IPS-NIHi7 (cell line): Measurements from ENCODE around the gene RPH3AL.
A peak's percentile ranks its signal among the peaks of the same experiment; 100 is the strongest.
"Not testable (repeated sequence)": the region's sequence is repeated elsewhere in the genome, so short reads cannot be mapped to it uniquely, and the experiment has no call there.

Source experiments
- DNase-seq: peaks from one replicate; pipeline ENCODE4 v3.0.0; 2012; ENCODE audit warnings: mixed read lengths; ENCODE audit errors: extremely low spot score

RPH3AL gene

DNA sequence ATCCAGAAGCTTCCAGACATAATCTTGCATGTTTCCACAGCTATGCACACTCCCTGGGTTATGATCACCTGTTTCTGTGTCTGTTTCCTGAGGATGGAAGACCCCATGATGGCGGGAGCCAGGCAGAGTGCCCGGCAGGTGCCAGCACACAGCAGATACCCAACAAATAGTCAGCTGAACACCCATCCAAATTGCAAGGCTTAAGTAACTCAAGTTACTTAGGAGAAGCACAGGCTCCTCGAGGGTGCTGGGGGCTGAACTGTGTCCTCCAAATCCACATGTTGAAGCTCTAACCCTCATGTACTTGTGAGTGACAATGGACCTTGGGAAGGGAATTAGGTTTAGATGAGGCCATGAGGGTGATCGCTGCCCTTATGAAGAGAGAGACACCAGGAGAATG, 91.7 kb downstream of the RPH3AL start:
- no peak for DNase-seq

DNA sequence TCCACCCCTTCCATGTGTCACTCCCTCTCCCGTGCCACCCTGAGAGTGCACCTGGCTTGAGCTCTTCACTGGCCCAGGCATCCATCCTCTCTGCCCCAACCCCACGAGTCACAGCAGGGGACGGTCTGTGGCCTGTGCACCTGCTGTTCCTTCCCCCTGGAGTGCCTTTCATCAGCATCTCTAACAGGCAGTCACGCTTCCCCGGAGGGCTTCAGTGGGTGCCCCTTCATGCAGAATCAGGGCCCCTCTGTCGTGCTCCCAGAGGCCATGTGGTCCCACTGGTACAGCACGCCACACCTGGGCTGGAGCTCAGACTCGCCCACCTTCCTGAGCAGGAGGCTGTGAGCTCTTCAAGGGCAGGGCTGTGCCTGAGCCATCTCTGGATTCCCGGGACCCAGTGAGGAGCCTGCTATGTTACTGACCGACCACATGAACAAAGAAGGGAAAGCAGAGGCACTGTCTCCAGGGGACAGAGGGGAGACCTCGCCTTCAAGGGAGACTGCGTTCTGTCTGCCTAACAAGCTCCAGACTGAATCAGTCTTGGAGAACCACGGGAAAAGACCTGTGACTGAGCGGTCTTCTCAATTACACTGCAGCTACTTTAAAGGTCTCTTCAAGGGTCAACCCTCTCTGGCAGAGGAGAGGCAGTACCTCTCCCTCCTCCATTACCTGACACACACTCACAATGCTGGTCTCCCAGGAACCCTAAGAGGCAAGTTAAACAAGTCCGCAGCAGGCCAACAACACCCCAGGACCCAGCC, 92.4 kb downstream of the RPH3AL start:
- peak; percentile 47 for DNase-seq

DNA sequence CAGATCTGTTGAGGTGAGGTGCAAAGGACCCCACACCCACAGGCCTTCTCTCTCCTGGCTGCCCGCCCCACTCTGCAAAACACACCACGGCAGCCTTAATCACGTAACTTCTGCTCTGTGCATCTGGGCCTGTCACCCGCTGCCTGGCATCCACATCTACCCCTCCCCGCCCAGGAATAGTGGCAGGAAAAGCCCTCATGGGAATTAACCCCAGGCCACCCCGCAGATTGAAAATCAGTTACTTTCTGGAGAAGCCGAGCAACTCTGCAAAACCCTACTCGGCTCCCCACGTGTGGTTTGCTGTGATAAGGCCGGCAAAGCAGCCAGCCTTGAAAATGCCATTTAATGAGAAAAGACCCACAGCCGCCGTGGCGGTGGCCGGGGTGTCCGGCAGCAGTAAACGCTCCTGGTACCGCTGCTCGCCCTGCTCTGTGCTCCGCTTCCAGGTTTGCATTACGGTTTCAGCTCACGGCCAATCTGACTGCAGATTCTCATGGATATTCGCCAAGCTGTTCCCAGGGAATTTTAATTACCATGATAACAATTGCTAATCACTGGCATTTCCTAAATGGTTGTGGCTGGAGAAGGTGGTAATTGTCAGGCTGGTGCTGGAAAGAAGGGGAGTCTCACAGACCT, 93.1 kb downstream of the RPH3AL start:
- DNase-seq, result peak; percentile 70

DNA sequence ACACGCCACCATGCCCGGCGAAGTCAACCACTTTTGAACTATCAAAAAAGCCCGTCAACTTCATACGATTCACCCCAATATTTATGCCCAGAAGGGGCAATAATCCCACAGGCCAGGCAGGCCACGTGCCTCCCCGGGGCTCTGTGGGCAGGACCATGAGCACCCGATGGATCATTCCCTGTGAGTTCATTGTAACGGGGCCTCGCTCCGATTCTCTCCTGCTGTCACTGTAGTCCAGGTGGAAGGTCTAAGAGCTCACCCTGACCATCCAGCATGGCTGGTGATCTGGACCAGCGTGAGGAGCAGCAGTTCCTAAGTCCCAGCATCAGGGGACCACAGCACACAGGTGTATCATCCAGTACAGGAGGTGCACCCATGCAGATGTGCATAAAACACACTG, 93.7 kb downstream of the RPH3AL start:
- DNase-seq, result no peak

DNA sequence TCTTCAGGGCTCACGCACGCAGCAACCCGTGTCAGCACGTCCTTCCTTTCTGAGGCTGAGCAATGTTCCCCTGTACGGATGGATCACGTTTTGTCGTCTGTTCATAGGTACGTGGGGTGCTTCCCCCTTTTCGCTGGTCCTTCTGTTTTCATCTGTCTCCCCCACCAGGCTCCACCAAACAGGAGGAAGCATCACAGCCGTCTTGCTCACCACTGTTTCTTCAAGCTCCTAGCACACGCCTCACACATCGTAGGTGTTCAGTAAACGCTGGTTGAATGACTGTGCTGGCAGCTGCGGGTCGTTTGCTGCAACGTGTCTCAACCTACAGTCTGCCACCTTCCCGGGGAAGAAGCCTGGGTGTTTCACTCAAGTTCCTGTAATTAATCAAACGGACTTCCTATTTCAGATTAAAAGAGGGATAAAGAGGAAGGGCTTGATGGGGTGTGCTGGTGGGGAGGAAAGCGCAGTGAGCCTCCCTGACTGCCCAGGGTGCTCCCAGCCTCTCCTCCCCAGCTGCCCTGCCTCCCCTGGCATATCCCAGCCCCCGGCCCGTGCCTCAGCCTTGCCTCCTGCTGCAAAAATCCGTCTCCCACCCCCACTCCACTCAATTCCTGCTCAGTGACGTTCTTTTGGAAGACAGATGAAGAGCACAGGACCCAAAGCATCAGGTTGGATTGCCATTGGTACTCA, 94.4 kb downstream of the RPH3AL start:
- DNase-seq, result no peak

DNA sequence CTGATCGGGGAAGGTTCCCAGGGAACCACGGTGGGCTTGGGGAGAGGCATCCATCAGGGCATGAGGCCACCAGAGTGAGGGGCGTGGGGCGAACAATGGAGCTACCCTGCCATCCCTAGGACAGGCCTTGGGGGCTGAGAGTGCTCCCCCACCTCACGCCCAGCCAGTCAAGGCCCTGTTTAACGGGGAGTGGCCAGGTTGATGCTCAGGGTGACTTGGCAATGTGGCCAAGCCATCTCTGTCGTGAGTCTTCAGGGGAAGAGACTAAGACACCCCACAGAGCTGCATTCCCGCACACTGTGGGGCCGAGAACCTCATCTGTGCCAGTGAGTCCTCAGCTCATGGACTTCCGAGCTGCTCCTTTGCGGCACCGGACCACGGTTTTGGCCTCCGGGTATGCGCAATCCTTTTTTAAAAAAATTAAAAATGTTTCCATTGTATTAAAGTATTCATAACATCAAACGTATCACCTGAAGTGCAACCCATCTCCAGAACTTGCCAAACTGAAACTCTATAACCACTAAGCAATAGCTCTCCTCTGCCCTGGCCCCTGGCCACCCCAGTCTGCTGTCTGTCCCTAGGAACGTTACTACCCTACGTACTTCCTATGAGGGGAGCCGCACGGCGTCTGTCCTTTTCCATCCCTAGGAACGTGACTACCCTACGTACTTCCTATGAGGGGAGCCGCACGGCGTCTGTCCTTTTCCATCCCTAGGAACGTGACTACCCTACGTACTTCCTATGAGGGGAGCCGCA, 99.3 kb downstream of the RPH3AL start:
- no peak for DNase-seq

DNA sequence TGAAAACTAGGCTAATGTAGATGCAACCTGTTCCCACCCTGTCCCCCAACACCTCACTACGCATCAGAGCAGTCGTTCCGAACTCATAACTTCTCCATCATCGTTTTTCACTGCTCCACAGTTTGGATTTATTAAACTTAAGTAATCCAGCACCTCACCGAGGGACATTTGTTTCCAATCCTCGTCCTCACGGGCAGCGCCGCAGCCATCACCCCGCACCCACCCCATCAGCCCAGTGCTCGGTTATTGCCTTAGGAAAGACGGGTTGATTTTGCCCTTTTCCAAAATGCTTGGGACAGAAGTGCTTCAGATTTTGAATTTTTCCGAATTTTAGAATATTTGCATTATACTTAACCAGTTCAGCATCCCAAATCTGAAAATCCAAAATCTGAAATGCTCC, 100.2 kb downstream of the RPH3AL start:
- no peak for DNase-seq

DNA sequence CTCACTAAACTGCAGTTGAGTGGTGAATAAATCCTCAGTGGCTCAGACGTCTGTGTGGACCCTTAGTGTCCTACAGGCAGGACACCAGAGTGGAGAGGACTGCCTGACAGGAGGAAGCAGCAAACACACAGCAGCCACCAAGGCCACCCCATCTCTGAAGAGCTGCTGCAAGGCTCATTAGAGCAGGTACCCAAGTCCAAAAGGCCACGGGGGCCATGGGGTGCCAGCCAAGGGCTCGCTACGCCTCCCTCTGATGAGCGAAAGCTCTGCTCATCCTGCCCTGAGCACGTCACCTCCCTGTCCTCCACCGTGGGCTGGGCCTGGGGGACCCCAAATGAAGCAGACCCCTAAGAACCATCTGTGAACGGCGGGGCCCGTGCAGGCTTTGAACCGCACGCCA, 101.1 kb downstream of the RPH3AL start:
- no peak for DNase-seq

DNA sequence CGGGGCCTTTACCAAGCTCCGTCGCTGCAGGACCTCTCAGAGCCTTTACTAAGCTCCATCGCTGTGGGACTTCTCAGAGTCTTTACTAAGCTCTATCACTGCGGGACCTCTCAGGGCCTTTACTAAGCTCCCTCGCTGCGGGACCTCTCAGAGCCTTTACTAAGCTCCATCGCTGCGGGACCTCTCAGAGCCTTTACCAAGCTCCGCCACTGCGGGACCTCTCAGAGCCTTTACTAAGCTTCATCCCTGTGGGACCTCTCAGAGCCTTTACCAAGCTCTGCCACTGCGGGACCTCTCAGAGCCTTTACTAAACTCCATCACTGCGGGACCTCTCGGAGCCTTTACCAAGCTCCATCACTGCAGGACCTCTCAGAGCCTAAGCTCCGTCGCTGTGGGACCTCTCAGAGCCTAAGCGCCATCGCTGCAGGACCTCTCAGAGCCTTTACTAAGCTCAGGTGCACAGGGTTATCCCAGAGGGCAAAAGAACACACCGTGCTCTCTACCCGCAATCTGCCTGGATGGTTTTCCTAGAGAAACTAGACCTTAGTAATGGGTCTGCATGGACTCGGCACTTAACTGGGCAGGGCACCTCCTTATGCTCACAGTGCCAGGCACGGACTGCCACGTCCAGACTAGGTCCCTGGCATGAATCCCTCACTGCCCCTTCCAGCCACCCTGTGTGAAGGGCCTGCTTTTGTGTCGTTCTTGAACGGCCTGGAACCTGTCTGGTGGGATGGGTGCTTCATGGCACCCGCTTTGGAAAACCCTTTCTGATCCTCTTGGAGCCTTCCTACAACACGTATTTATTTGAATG, 101.9 kb downstream of the RPH3AL start:
- DNase-seq, result no peak

DNA sequence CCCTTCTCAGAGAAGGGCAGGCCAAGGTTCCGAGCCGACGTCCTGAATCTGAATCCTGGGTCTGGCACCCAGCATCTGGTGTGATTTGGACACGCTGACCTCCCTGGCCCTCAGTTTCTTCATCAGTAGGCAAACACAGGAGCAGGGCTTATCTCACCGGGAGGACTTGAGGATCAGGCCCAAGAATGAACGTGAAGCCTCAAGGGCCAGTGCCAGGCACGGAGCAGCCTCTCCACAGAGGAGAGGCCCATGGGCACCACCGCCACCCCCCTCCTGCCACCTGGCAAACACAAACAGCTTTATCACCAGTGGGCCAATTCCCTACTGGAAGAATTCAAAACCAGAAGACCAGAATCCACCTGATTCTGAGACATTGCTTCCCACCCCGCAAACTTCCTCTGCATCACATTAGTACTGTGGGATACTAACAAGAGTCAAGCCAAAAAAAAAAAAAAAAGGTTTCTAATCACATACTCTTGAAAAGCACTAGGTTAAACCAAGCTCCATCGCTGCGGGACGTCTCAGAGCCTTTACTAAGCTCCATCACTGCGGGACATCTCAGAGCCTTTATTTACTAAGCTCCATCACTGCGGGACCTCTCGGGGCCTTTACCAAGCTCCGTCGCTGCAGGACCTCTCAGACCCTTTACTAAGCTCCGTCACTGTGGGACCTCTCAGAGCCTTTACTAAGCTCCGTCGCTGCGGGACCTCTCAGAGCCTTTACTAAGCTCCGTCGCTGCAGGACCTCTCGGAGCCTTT, 103.2 kb downstream of the RPH3AL start:
- DNase-seq, result no peak

DNA sequence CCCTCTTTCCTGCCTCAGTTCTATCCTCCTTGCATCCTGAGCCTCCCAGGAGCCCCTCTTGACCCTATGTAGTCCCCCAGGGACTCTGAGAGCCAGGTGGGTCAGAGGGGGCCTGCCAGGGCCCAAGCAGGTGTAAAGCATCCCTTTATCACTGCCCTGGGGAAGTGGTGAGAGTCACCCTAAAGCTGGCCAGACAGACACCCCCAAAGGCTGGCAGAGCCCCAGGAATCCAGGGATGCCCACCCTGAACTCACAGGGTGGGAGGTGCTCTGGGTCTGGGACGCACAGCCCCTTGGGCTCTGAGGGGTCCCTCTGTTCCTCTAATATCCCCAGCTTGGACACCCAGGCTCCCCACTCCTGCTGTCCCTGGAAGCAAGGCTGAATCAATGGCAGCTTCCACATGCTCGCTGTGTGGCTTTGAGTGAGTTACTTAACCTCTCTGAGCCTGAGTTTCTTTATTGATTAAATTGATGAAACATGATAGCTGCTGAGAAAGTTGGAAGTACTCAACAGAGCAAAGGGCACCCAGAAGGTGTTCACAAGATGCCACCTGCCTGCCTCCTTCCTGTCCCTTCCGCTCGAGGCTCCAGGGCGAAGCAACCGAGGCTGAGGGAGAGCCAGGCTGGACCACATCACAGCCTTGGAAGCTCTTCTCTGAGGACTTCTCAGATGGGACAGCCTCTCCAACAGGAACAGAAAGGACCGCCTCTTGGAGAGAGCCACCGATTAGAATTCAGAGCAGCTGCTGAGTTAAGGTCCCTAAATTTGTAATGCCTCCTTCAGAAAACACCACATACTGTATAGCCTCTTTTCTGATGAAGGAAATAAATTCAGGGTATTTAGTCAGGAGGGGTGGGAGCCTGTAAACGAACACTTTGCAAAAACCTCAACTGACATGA, 104.0 kb downstream of the RPH3AL start:
- no peak for DNase-seq

DNA sequence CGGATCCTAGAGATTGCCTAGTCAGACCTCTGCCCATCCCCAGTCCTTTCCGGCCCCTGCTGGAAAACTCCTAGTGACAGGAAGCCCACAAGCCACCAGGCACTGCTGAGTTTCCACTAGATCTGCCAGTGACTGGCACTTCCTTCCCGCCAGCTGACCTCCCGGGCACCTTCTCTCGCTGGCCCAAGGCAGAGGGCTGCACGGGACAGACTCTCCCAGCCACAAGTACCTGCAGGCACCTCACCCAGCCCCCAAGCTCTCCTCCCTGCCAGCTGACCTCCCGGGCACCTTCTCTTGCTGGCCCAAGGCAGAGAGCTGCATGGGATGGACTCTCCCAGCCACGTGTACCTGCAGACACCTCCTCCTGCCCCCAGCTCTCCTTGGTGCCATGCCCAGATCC, 104.8 kb downstream of the RPH3AL start:
- DNase-seq, result no peak

DNA sequence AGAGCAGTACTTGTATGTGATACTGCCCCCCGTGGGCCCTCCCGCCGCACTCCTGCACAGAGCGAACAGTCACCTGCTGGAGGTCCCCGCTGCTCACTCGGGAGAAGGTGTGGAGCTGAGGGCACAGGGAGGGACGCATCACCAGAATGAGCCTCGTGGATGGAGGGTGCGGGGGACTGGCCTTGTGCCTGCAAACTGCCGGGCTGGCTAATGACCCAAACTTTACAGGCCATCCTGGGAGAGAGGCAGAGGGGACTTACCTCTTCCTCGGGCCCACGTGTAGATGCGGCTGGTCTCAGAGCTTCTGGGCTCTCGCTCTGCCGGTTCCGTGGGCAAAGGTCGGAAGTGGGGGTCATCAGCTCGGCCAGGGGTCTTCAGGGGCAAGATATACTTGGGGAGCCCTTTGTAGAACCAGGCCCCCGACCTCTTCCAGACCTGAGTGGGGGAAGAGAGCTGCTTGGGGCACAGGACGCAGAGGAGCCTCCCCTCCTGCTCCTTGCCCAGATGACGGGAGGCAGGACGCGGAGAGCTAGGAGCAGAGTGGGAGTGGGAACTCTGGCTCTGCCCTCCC, 105.7 kb downstream of the RPH3AL start:
- no peak for DNase-seq

DNA sequence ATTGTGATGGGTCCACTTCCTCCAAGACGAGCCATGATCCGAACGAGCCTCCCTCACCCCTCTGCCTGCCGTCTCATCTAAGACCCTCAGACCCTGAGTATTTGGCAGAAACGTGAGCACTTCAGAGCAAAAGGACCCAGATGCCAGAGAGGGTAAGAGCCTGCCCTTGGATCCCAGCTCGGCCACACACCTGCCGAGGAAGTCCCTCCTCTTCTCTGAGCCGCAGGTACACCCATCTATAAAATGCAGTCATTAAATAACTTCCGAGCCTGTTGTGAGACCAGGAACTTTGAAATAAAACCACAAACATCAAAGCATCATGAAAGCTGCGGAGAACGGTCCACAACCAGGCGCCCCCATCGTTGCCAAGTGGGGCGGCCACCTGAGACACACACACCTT, 106.4 kb downstream of the RPH3AL start:
- no peak for DNase-seq

DNA sequence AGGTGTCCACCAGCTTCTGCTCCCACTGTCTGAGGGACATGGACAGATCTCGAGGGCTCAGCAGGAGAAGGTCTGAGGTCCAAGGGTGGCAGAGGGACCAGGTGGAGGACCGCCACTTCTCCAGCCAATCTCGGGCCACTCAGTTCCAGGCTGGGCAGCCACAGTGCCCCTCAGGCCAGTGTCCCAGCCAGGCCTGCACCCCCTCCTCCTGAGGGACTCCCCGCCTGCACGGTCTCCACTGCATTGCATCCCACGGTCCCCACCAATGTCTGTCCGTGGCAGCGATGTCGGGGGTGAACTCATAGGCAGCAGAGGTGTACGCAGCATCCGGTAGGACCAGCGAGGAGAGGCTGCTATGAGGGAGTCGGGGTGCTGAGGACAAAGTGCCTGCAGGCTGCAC, 107.0 kb downstream of the RPH3AL start:
- no peak for DNase-seq

DNA sequence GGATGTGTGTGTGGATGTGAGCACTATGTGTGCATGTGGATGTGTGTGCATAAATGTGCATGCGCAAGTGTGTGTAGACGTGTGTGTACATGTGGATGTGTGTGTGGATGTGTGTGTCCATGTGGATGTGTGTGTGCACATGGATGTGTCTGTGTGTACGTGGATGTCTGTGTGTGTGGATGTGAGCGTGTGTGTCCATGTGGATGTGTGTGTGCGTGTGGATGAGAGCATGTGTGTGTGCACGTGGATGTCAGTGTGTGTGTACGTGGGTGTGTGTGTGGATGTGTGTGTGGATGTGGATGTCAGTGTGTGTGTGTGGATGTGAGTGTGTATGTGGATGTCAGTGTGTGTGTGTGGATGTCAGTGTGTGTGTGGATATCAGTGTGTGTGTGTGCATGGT, 107.6 kb downstream of the RPH3AL start:
- no peak for DNase-seq

DNA sequence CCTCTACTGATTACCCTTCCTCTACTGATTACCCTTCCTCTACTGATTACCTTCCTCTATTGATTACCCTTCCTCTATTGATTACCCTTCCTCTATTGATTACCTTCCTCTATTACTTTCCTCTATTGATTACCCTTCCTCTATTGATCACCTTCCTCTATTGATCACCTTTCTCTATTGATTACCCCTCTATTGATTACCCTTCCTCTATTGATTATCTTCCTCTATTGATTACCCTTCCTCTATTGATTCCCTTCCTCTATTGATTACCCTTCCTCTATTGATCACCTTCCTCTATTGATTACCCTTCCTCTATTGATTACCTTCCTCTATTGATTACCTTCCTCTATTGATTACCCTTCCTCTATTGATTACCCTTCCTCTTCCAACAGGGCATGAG, 108.7 kb downstream of the RPH3AL start:
- DNase-seq, result not testable (repeated sequence)

DNA sequence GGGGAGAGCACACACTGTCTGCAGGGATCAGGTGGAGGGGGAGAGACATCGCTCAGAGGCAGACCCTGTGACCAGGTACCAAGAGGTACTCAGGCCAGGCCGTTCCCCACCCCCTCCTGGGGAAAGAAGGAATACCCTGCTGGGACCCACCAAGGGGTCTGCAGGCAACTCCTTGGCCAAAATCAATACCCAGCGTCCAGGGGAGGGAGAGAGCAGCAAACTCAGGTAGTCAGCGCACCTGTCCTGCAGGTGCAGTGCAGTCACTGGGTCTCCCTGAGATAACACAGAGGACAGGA, 113.7 kb downstream of the RPH3AL start:
- DNase-seq, result no peak
